ENCODE data around the gene SLC50A1.
"Not testable (repeated sequence)": the region's sequence is repeated elsewhere in the genome, so short reads cannot be mapped to it uniquely, and the experiment has no call there.

SLC50A1 gene

GRCh38 chr1:155137154-155137949 lies 1.7 kb downstream of the SLC50A1 start:
- no peak for DNase-seq

DNA sequence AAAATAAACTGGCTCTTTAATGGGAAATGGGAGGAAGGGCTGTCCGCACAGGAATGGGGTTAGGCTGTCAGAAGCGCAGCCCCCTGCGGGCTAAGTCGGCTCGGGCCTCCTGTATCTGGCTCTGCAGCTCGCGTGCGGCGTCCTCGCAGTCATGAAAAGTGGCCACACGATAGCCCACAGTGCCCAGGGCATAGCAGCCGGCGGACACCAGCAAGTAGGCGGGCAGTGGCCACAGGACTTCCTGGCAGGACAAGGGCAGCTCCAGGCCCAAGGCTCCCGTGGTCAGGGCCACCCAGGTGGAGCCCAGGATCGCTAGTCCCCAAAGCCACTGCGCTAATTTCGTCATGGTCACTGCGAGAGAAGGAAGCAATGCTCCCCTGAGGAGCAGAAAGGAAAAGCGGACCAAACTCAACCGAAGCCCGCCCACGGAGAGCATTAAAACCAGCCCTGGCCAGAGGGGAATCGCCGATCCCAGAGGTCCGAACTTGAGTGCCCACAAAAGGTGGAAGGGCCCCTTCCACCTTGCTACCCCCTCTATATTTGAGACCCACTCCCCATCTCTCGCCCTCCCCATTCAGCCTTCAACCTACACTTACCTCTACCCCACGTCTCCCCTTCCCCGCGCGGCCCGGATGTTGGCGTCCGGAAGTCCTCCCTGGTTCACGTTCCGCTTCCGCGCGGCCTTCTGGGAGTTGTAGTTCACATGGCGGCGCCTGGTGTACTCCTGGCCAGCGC lies 4.4 kb downstream of the SLC50A1 start, which contains the start of gene DPM3:
Gene DPM3 (minus strand): TSS at position 637 of the 735 bp plus-strand sequence. CDS start 291 bp downstream, at position 346.
- DNase-seq, result peak; percentile 34 to 69

DNA sequence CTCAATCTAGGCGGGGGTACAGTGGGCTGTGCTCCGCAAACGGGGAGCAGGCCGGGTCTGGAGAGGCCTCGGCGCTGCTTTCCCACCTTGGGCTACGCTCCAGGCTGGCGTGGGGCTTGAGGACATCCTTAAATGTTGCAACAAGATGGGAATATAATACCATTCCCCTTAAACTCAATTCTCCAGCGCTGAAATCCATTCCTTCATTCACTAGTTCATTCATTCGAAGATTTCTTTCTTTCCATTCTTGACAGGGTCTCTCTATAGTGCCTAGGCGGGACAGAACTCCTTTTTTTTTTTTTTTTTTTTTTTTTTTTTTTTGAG lies 4.9 kb downstream of the SLC50A1 start:
- DNase-seq, result no peak

DNA sequence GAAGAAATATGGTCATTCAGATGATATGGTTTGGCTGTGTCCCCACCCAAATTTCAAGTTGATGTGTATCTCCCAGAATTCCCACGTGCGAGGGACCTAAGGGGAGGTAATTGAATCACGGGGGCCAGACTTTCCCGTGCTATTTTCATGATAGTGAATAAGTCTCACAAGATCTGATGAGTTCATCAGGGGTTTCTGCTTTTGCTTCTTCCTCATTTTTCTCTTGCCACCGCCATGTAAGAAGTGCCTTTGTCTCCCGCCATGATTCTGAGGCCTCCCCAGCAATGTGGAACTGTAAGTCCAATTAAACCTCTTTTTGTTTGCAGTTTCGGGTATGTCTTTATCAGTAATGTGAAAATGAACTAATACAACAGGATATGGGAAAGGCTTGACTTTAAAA lies 6.1 kb downstream of the SLC50A1 start:
- no peak for DNase-seq

DNA sequence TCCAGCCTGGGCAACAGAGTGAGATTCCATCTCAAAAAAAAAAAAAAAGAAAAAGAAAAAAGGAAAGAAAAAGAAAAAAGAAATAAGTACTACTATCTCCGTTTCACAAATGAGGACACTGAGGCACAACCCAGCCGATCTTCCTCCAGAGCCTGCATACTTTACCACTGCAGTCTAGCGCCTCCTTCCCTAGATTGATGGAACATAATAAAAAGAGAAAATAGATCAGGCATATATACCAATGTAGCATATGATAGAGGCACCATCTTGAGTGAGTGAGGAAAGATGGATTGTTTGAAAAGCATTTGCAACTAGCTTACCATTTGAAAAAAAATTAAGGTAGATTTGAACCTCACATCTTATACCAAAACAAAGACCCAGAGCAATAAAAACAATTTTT lies 9.8 kb downstream of the SLC50A1 start:
- no peak for DNase-seq

GRCh38 chr1:155155996-155156643 lies 20.5 kb downstream of the SLC50A1 start:
- DNase-seq, result not testable (repeated sequence)

- no peak for DNase-seq
Observed at GRCh38 chr1:155158991-155159390, 23.3 kb downstream of the SLC50A1 start.

DNA sequence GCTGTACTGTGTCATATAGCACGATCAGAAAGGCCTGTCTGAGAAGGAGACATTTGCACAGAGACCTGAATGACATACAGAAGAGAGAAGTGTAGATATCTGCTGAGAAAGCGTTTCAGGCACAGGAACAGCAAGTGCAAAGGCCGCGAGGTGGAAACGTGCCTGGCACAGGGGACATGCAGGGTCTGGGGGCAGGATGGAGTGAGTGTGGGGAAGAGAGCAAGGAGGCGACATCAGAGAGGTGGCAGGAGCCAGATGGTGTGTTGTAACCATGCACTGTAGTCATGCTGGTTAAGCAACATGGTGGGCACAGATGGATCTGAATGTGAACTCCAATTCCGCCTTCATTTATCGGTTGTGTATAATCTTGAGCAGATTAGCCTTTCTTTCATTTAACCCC lies 24.5 kb downstream of the SLC50A1 start:
- DNase-seq, result no peak

DNA sequence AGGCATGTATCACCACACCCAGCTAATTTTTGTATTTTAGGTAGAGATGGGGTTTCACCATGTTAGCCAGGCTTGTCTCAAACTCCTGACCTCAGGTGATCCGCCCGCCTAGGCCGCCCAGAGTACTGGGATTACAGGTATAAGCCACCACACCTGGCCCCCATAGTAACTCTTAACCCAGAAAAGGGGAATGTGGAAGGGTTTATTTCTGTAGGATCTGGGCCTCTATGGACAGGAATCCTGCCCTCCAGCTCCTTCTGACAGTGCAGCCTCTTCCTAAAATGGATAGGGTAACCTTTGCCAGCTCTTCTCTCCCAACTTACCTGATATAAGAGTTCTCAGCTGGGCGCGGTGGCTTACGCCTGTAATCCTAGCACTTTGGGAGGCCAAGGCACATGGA lies 27.0 kb downstream of the SLC50A1 start:
- DNase-seq, result not testable (repeated sequence)

DNA sequence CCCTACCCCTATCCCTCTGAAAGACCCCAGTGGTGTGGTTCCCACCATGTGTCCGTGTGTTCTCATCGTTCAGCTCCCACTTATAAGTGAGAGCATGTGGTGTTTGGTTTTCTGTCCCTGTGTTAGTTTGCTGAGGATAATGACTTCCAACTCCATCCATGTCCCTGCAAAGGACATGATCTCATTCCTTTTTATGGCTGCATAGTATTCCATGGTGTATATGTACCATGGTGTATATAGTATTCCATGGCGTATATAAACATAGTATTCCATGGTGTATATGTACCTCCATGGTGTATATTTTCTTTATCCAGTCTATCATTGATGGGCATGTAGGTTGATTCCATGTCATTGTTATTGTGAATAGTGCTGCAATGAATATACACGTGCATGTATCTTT lies 28.1 kb downstream of the SLC50A1 start:
- not testable (repeated sequence) for DNase-seq

GRCh38 chr1:155164625-155165024 lies 29.0 kb downstream of the SLC50A1 start:
- not testable (repeated sequence) for DNase-seq

GRCh38 chr1:155166051-155166470 lies 30.4 kb downstream of the SLC50A1 start:
- DNase-seq, result no peak

- DNase-seq, result no peak
Observed at GRCh38 chr1:155166471-155167165, 31.0 kb downstream of the SLC50A1 start.

DNA sequence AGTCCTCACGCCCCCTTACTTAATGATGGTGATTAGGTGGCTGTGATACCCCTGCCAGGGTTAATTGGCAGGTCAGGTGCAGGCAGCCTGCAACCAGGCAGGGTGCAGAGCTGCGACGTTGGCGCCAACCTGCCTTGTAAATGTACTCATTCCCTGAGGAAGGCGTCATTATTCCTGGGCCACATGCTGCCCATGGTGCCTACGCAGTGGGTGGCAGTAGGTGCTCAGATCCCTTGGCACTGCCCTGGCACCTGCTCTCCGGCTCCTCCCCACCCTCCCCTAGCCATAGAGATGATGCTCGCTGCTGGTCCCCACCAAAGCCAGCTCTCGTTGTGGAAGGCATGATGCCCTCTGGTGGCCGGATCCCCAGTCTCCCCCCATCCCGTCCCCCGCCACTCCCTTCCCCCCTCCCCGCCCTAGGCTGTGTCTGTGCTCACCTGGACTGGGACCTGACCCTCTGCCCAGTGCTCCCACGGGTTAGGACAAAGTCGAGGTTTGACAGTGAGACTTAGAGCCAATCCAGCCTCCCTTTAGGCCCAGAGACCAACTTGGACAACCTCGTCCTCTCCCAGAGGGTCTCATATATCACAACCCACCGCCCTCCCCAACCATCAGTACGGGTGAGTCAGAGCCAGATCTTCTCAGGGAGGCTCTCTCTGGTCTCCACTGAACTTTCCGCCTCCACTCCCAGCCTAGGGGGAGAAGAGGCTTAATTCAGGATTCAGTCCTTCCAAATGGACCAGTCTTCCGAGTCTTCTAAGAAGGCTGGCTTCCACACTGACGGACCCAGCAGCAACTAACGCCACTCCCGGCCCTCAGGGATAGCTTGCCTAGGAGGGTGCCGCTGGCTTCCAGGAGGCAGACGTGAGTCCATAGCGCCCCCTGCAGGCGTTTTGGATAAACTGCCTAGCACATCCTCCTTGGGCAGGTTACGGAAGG lies 31.8 kb downstream of the SLC50A1 start:
- peak in 1 of 2 experiments; percentile 83 for DNase-seq

GRCh38 chr1:155168105-155168445 lies 32.4 kb downstream of the SLC50A1 start:
- not testable (repeated sequence) for DNase-seq

DNA sequence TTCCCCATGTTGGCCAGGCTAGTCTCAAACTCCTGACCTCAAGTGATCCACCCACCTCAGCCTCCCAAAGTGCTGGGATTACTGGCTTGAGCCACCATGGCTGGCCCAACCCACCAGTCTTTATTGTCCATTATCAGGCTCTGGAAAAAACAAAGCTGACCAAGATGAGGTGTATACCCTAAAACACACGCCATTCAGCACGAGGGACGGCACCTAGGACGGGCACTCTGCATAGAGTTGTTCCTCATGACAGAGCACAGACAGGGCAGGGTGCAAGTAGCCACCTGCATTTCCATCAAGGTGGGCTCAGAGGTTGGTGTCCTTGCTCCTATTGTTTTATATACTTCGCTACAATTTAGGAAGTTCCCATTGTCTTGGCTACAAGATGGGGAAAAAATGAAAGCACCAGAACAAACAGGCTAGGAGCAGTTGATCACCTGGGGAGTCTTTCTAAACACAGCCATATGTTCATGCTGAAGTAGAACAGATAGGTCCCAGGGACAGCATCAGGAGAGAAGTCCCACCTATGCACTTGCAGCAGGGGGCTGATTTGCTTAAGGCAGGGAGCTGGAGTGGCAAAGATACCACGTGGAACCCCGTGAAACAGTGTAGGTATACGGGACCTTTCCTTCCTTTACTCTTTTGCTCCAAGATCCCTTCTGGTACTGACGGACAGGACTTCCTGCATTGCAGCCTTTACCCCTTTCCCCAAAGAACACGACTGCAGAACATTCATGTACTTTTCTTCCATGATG lies 33.0 kb downstream of the SLC50A1 start:
- DNase-seq, result no peak

DNA sequence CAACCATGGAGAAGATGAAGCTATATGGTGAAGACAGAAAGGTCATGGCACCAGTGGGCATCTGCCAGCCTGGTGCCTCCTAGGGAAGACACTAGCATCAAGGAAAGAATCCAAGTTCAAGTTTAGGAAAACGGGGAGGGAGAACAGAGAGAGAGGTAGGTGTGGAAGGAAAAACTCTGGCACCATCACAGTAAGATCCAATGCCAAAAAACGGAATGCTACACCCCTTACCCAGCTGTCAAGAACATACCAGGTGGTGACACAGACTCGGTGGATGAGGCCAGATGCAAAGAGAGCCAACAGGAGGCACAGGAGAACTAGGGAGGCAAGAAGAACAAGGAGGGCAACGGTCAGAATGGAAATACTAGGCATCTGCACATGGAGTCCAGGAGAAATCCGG lies 33.9 kb downstream of the SLC50A1 start:
- DNase-seq, result no peak

DNA sequence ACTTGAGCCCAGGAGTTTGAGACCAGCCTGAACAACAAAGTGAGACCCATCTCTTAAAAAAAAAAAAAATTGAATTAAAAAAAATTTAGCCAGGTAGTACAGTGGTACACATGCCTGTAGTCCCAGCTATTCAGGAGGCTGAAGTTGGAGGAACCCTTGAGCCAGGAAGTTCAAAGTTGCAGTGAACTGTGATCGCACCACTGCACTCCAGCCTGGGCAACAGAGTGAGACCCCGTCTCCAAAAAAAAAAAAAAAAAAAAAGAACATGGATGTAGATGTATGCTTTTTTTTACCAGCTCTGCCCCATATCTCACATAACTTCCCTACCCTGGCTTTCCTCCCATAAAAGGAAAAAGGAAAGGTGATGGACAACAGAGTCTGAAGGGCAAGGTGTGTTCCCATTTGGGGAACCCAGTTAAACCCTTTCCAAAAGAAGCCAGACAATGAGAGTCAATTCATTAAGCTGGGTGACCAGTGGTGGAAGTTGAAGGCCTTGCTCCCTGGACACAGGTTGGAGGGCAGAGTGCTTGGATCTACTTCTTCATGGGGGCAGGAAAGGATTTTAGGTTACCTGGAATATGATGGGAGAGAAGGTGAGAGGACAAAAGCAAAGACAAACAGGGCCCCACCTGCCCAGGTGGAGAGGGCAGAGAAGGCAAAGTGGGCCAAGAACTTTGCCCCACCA lies 34.6 kb downstream of the SLC50A1 start:
- DNase-seq, result no peak

GRCh38 chr1:155170806-155171205 lies 35.2 kb downstream of the SLC50A1 start:
- DNase-seq, result no peak

Measured in cerebellar nuclear complex (tissue), 1 donor.